ENCODE measurements around the gene SAPCD2. TPM values are rescaled to one million over a fixed set of nuclear protein-coding genes. Genes with fewer than 3 reads are reported as not detected.

The SAPCD2 gene
- total and polyA plus RNA-seq, 2 experiments from 2014 or later = 13.4 to 60.3 TPM

DNA sequence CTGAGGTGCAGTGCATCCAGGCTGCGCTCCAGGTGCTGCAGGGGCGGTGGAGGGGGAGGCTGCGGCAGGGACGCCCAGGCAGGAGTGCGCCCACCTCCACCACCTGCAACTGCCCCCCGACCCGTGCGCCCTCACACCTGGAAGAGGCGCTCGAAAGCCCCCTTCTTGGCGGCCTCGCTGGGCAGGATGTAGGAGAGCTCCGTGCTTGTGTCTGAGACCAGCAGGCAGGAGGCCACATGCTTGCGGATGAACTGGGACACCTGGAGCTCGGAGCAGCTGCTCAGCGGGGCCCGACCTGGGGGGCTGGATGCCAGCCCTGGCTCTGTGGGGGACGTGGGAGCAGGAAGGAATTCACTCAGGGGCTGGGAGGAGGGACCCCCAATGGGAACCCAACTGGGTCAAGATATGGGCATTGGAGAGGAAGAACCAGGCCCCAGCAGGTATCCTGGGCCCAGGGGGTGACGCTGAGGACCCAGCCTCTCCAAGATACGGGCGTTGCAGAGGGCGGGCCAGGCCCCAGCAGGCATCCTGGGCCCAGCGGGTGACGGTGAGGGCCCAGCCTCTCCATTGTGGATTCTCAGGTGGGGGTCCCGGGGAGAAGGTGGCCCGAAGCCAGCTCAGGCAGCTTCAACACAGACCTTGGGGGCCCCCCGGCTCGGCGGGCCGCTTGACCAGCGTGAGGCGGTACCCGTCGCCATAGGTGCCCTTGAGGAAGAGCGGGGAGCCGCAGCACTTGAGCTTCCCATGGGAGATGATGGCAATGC lies 55.4 kb downstream of the SAPCD2 start (continued):
- TF ChIP-seq, protein P1, sequence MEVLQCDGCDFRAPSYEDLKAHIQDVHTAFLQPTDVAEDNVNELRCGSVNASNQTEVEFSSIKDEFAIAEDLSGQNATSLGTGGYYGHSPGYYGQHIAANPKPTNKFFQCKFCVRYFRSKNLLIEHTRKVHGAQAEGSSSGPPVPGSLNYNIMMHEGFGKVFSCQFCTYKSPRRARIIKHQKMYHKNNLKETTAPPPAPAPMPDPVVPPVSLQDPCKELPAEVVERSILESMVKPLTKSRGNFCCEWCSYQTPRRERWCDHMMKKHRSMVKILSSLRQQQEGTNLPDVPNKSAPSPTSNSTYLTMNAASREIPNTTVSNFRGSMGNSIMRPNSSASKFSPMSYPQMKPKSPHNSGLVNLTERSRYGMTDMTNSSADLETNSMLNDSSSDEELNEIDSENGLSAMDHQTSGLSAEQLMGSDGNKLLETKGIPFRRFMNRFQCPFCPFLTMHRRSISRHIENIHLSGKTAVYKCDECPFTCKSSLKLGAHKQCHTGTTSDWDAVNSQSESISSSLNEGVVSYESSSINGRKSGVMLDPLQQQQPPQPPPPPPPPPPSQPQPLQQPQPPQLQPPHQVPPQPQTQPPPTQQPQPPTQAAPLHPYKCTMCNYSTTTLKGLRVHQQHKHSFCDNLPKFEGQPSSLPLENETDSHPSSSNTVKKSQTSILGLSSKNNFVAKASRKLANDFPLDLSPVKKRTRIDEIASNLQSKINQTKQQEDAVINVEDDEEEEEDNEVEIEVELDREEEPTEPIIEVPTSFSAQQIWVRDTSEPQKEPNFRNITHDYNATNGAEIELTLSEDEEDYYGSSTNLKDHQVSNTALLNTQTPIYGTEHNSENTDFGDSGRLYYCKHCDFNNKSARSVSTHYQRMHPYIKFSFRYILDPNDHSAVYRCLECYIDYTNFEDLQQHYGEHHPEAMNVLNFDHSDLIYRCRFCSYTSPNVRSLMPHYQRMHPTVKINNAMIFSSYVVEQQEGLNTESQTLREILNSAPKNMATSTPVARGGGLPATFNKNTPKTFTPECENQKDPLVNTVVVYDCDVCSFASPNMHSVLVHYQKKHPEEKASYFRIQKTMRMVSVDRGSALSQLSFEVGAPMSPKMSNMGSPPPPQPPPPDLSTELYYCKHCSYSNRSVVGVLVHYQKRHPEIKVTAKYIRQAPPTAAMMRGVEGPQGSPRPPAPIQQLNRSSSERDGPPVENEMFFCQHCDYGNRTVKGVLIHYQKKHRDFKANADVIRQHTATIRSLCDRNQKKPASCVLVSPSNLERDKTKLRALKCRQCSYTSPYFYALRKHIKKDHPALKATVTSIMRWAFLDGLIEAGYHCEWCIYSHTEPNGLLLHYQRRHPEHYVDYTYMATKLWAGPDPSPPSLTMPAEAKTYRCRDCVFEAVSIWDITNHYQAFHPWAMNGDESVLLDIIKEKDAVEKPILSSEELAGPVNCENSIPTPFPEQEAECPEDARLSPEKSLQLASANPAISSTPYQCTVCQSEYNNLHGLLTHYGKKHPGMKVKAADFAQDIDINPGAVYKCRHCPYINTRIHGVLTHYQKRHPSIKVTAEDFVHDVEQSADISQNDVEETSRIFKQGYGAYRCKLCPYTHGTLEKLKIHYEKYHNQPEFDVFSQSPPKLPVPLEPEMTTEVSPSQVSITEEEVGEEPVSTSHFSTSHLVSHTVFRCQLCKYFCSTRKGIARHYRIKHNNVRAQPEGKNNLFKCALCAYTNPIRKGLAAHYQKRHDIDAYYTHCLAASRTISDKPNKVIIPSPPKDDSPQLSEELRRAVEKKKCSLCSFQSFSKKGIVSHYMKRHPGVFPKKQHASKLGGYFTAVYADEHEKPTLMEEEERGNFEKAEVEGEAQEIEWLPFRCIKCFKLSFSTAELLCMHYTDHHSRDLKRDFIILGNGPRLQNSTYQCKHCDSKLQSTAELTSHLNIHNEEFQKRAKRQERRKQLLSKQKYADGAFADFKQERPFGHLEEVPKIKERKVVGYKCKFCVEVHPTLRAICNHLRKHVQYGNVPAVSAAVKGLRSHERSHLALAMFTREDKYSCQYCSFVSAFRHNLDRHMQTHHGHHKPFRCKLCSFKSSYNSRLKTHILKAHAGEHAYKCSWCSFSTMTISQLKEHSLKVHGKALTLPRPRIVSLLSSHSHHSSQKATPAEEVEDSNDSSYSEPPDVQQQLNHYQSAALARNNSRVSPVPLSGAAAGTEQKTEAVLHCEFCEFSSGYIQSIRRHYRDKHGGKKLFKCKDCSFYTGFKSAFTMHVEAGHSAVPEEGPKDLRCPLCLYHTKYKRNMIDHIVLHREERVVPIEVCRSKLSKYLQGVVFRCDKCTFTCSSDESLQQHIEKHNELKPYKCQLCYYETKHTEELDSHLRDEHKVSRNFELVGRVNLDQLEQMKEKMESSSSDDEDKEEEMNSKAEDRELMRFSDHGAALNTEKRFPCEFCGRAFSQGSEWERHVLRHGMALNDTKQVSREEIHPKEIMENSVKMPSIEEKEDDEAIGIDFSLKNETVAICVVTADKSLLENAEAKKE (CRISPR knock-in tag; IDR thresholded peaks at IDR 0.05) = no peak
- TF ChIP-seq NANOG (IDR thresholded peaks at IDR 0.05; ENCODE audit: borderline replicate concordance) (no peak), ZNF331 (CRISPR knock-in tag; IDR thresholded peaks at IDR 0.05; ENCODE audit: low read depth) (no peak)

DNA sequence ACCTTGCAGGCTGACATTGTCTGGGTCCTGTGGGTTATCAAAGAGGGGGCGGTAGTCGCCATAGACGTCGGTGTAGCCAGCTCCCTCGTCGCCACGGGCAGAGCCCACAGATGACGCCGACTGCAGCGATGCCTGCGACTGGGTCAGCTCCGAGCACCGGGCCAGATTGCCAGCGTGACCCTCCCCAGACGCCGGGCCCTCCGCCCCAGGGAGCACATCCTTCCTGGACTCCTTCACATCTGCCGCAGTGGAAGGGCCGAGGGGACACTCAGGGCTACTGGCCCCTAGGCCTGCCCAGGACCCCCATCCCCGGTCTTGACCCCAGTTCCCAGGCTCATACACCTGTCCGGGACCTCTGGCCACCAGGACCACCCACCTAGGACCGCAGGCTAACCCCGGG lies 56.2 kb downstream of the SAPCD2 start:
- no peaks in the 10 kb centered on the region for H3K4me1 ChIP-seq (ENCODE audit: insufficient read depth)
- H3K36me3 Mint-ChIP-seq (ENCODE audit: low read depth) = peaks cover 2% of the 10 kb centered on the region; the same call in 1 of the 3 replicates
- H3K4me3 Mint-ChIP-seq = no peak overlapping the region
- ATAC-seq = no peak
- H2AFZ ChIP-seq = no peak overlapping the region
- no peak for DNase-seq (ENCODE audit: low spot score)
- H3K9me2 ChIP-seq (ENCODE audit: insufficient read depth) = no peaks in the 10 kb centered on the region
- no peak overlapping the region for H3K4me2 ChIP-seq
- H3F3A ChIP-seq (replicated peaks; ENCODE audit: low read depth) = no peaks in the 10 kb centered on the region
- no peaks in the 10 kb centered on the region for H3K27me3 ChIP-seq (ENCODE audit: insufficient read depth)
- H3K27me3 Mint-ChIP-seq (ENCODE audit: insufficient read depth, low read depth, poor library complexity) = peaks cover 2% of the 10 kb centered on the region
- H3K27ac Mint-ChIP-seq = no peak overlapping the region
- H4K20me1 ChIP-seq (replicated peaks; ENCODE audit: insufficient read depth) = no peaks in the 10 kb centered on the region
- no peak overlapping the region for H3K4me3 ChIP-seq
- no peaks in the 10 kb centered on the region for H3K9me3 Mint-ChIP-seq
- H3K79me2 ChIP-seq (replicated peaks; ENCODE audit: insufficient read depth) = no peaks in the 10 kb centered on the region
- H3K27ac ChIP-seq (ENCODE audit: low read depth) = no peak overlapping the region
- no peaks in the 10 kb centered on the region for H3K4me1 Mint-ChIP-seq
- H3K36me3 ChIP-seq (ENCODE audit: insufficient read depth) = no peaks in the 10 kb centered on the region
- TF ChIP-seq NANOG (IDR thresholded peaks at IDR 0.05; ENCODE audit: borderline replicate concordance) = no peak
- TF ChIP-seq, protein P1 (CRISPR knock-in tag; IDR thresholded peaks at IDR 0.05) = no peak
- no peak for TF ChIP-seq ZNF114 (CRISPR knock-in tag; IDR thresholded peaks at IDR 0.05)
- TF ChIP-seq JUNB (IDR thresholded peaks at IDR 0.05; ENCODE audit: unreplicated experiment) = no peak
- TF ChIP-seq, protein P2, sequence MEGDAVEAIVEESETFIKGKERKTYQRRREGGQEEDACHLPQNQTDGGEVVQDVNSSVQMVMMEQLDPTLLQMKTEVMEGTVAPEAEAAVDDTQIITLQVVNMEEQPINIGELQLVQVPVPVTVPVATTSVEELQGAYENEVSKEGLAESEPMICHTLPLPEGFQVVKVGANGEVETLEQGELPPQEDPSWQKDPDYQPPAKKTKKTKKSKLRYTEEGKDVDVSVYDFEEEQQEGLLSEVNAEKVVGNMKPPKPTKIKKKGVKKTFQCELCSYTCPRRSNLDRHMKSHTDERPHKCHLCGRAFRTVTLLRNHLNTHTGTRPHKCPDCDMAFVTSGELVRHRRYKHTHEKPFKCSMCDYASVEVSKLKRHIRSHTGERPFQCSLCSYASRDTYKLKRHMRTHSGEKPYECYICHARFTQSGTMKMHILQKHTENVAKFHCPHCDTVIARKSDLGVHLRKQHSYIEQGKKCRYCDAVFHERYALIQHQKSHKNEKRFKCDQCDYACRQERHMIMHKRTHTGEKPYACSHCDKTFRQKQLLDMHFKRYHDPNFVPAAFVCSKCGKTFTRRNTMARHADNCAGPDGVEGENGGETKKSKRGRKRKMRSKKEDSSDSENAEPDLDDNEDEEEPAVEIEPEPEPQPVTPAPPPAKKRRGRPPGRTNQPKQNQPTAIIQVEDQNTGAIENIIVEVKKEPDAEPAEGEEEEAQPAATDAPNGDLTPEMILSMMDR (conservative IDR thresholded peaks at IDR 0.05; ENCODE audit: low read depth in 2 of 2) = no peak
- no peak for TF ChIP-seq POLR2AphosphoS5 (IDR thresholded peaks at IDR 0.05; ENCODE audit: low read depth)
